Esophagus muscularis mucosa (tissue), 3 donors: ENCODE data around the gene NTPCR.

ENCODE experiments used
- POLR2A ChIP-seq: fragments of 450-650 bp; IDR thresholded peaks from one replicate; pipeline ENCODE4 v1.6.1; 2017; ENCODE audit warnings: antibody characterized with exemption, moderate library complexity, mild to moderate bottlenecking, low read depth
- TF ChIP-seq, protein P1 (sequence below), 3 experiments: fragments of 200-600 bp in 2 of 3; fragments of 450-650 bp in 1 of 3; sonication (generic) in 2 of 3; IDR thresholded peaks; one replicate each; pipeline ENCODE4 v1.5.1; 2017 to 2019; ENCODE audit warnings: antibody characterized with exemption in 3 of 3, mild to moderate bottlenecking in 2 of 3, moderate library complexity in 1 of 3

DNA sequence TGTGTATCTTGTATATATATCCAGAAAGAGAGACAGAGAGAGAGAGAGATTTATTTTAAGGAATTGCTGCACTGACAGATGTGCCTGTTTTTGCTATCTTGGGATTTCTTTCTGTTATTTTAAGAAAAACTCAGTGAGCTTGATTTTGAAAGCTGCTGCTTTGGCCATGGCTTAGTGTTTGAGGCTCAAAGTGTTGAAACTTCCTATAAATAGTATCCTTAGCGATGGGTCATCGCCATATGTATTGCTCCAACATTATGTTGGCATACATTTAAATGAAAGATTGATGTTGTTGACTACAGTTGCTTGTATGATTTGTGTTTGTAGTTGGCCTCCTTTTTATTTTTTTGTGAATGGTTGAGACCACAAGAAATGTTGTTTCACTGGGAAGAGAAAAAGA is 29.0 kb upstream of the NTPCR start:
- TF ChIP-seq, protein P1, sequence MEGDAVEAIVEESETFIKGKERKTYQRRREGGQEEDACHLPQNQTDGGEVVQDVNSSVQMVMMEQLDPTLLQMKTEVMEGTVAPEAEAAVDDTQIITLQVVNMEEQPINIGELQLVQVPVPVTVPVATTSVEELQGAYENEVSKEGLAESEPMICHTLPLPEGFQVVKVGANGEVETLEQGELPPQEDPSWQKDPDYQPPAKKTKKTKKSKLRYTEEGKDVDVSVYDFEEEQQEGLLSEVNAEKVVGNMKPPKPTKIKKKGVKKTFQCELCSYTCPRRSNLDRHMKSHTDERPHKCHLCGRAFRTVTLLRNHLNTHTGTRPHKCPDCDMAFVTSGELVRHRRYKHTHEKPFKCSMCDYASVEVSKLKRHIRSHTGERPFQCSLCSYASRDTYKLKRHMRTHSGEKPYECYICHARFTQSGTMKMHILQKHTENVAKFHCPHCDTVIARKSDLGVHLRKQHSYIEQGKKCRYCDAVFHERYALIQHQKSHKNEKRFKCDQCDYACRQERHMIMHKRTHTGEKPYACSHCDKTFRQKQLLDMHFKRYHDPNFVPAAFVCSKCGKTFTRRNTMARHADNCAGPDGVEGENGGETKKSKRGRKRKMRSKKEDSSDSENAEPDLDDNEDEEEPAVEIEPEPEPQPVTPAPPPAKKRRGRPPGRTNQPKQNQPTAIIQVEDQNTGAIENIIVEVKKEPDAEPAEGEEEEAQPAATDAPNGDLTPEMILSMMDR (IDR thresholded peaks at IDR 0.05), result no peak
- no peak for TF ChIP-seq POLR2A
